Esophagus muscularis mucosa (tissue), 4 donors: ENCODE measurements around the gene SPOP.

Source experiments
- CTCF ChIP-seq, 3 experiments: fragments of 200-600 bp in 2 of 3; fragments of 450-650 bp in 1 of 3; sonication (generic) in 2 of 3; IDR thresholded peaks; one replicate each; pipeline ENCODE4 v1.5.1; 2017 to 2019; ENCODE audit warnings: antibody characterized with exemption in 3 of 3, mild to moderate bottlenecking in 2 of 3, moderate library complexity in 1 of 3
- EP300 ChIP-seq: sonication (generic); formaldehyde crosslinking; IDR thresholded peaks from one replicate; pipeline ENCODE4 v1.6.1; 2017; ENCODE audit warnings: antibody characterized with exemption
- POLR2A ChIP-seq: fragments of 450-650 bp; IDR thresholded peaks from one replicate; pipeline ENCODE4 v1.6.1; 2017; ENCODE audit warnings: antibody characterized with exemption, moderate library complexity, mild to moderate bottlenecking, low read depth
- POLR2AphosphoS5 ChIP-seq, 2 donors: sonication (generic); formaldehyde crosslinking; IDR thresholded peaks; one replicate each; pipeline ENCODE4 v1.6.1; 2017; ENCODE audit warnings: antibody characterized with exemption in 2 of 2

DNA sequence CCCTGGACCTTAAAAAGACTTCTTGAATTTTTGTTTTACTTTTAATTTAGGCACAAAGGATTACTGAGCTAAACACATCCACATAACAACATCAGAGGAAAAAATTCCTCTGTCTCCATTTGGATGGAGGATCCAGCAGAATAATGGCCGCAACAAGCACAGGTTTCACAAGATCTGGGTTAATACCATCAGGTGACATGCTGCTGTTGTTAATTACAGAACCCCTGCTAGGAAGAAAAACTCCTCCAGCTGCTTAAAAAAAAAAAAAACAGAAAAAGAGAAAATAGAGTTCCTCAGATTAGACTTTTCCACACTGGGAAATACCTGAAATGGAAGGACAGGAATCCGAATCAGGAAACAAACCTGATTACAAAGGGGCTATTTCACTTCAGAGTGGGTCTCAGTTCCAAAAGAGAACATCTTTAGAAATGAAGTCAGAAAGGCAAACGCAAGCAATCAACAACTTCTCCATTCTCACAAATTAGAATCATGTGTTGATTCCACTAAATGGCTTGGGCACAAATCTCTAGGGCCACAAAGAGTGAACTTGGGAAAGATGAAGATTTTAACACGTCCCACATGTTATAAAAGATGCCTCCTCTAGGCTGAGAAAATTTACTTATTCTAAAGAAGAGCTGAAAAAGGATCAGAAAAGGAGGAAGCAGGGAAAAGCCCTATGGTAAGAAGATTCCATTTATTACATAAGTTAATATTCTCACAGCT is 44.0 kb downstream of the SPOP start:
- no peak for TF ChIP-seq CTCF (IDR thresholded peaks at IDR 0.05)
- no peak for TF ChIP-seq POLR2AphosphoS5 (IDR thresholded peaks at IDR 0.05)
- no peak for TF ChIP-seq EP300
- TF ChIP-seq POLR2A: no peak
